GM06990 (cell line): Measurements from ENCODE around the gene MAPRE2.
A peak's percentile ranks its signal among the peaks of the same experiment; 100 is the strongest.

Source experiments
- DNase-seq: peaks from one replicate; pipeline ENCODE4 v3.0.0-alpha.2; 2011; ENCODE audit not compliant: insufficient read length; ENCODE audit errors: extremely low read depth
- H3K27me3 ChIP-seq: replicated peaks from 2 replicates; pipeline ENCODE4 v1.6.0; 2011; ENCODE audit warnings: low read length; ENCODE audit not compliant: control insufficient read depth, insufficient read depth
- H3K36me3 ChIP-seq: 2 replicates; pipeline ENCODE4 v1.5.1; 2011; ENCODE audit warnings: low read length; ENCODE audit not compliant: control insufficient read depth, insufficient read depth
- H3K4me3 ChIP-seq: replicated peaks from 2 replicates; pipeline ENCODE4 v1.5.1; 2011; ENCODE audit warnings: low read depth, mild to moderate bottlenecking, control low read depth, low read length
- TF ChIP-seq, protein P1 (sequence below): IDR thresholded peaks from 2 replicates; pipeline ENCODE4 v1.5.1; 2011; ENCODE audit warnings: low read length, control low read depth, mild to moderate bottlenecking, inconsistent platforms; ENCODE audit not compliant: insufficient read depth, poor library complexity, severe bottlenecking

Gene MAPRE2

DNA sequence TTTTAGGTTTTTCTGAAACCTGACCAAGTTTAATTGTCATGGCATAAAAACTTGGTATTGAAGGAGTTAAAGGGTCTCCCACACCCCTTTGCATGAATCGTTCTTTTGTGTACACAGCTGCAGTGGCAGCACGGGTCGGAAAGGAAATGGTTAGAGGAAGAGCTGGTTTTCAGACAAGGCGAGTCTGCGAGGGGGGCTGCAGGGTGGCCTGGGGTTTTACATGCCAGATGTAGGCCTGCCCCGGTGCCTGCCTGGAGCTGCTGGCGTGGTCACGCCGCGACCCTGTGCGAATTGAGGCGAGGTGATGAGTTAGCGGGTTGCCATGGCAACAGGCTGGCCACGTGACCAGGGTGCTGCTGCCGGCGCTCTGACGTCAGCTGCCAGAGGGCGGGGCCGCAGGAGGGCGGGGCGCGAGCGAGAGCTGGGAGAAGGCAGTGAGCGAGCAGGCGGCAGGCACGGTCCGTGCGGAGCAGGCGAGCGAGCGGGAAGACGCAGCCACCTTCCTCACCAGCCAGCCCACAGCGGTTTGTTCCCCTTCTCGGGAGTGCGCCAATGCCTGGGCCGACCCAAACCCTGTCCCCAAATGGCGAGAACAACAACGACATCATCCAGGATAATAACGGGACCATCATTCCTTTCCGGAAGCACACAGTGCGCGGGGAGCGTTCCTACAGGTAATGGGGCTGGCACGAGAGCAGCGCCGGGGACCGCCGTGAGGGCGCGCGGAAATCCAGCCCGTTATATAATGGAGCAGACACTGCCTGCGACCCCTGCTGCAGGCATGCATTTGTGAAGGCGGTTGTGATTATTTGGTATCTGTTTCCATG is at the start of gene MAPRE2:
TSS of gene MAPRE2 (plus strand) at position 426 of the 827 bp plus-strand sequence. CDS start at position 553, 127 bp downstream.
- H3K36me3 ChIP-seq = no peaks in the 10 kb centered on the region
- DNase-seq = peak; percentile 95
- peak within 1 kb of the TSS; percentile 77 for H3K4me3 ChIP-seq
- TF ChIP-seq, protein P1, sequence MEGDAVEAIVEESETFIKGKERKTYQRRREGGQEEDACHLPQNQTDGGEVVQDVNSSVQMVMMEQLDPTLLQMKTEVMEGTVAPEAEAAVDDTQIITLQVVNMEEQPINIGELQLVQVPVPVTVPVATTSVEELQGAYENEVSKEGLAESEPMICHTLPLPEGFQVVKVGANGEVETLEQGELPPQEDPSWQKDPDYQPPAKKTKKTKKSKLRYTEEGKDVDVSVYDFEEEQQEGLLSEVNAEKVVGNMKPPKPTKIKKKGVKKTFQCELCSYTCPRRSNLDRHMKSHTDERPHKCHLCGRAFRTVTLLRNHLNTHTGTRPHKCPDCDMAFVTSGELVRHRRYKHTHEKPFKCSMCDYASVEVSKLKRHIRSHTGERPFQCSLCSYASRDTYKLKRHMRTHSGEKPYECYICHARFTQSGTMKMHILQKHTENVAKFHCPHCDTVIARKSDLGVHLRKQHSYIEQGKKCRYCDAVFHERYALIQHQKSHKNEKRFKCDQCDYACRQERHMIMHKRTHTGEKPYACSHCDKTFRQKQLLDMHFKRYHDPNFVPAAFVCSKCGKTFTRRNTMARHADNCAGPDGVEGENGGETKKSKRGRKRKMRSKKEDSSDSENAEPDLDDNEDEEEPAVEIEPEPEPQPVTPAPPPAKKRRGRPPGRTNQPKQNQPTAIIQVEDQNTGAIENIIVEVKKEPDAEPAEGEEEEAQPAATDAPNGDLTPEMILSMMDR = no peak
- no peaks in the 10 kb centered on the region for H3K27me3 ChIP-seq

DNA sequence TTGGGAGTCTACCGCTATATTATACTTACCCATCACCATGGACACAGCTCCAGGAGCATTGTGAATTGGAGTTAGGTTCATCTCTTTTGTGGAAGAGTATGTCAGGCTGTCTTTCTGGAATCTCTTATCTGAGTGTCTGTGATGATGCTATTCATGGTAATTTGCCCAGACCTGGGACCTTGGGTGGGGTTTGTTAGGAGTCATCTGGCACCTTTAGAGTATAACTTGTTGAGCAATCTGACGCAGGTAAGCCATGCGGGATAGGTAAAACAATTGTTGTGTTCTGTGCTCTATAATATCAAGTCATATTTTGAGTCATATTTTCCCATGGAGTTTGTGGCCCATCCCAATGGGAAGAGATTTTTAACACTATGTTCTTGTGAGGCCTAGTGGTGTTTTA is 49.7 kb upstream of the MAPRE2 start:
- no peak overlapping the region for H3K4me3 ChIP-seq
- DNase-seq = no peak
- TF ChIP-seq, protein P1 = no peak
- no peaks in the 10 kb centered on the region for H3K36me3 ChIP-seq
- no peaks in the 10 kb centered on the region for H3K27me3 ChIP-seq

DNA sequence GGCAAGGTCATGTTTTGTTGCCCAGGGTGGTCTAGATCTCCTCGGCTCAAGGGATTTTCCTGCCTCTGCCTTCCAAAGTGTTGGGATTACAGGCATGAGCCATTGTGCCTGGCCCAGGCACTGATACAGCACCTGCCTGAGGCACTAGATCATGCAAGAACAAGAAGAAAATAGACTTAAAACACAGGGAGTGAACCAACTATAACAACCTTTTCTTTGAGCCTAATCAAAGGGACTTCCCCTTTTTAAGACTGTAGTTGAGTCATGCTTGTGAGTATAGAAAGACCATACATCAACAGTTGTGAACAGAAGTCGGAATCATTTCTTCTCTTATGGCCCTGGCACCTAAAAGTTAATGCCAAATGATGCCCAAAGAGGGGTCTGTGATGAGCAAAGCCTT is 47.9 kb upstream of the MAPRE2 start:
- no peak overlapping the region for H3K4me3 ChIP-seq
- TF ChIP-seq, protein P1 = no peak
- no peaks in the 10 kb centered on the region for H3K36me3 ChIP-seq
- DNase-seq = no peak
- H3K27me3 ChIP-seq = no peaks in the 10 kb centered on the region

DNA sequence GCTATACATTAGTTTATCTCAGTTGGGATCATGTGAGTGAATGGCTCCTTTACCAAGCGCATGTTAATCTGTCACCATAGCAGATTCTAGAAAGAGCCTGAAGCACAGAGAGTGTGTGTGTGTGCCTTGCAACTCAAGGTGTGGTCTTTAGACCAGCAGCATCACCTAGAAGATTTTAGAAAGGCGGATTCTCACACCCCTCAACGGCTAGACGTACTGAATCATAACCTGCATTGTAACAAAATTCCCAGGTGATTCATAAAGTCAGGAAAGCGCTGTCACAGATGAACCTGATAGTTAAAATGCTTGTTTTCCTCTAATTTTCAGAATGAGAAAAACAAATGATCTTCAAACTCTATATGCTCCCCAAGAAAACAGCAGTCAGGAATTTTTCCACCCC is 45.5 kb upstream of the MAPRE2 start:
- H3K27me3 ChIP-seq = no peaks in the 10 kb centered on the region
- H3K4me3 ChIP-seq = no peak overlapping the region
- no peaks in the 10 kb centered on the region for H3K36me3 ChIP-seq
- TF ChIP-seq, protein P1 = no peak
- no peak for DNase-seq

DNA sequence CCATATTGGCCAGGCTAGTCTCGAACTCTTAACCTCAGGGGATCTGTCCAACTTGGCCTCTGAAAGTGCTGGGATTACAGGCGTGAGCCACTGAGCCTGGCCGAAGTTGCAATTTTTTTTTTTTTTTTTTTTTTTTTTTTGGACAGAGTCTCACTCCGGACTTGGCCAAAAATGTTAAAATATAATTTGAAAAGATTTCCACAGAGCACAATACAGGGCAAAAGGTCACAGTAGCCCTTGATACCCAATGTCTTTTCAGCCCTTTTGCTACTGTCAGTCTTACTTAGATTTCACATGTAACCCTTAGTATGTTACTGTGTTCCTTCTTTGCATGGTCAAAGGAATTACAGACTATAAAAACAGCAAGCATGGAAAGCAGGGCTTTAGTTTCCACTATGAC is 42.6 kb upstream of the MAPRE2 start:
- no peak for DNase-seq
- TF ChIP-seq, protein P1 = no peak
- H3K4me3 ChIP-seq = no peak overlapping the region
- H3K36me3 ChIP-seq = no peaks in the 10 kb centered on the region
- no peaks in the 10 kb centered on the region for H3K27me3 ChIP-seq
